Fibroblast of skin of left biceps (primary cell): ENCODE measurements around the gene AXIN1.

Experiments
- DNase-seq, 2 experiments: peaks; one replicate each; pipeline ENCODE4 v3.0.0-alpha.2; 2013; ENCODE audit warnings: low read depth in 2 of 2

The AXIN1 gene

GRCh38 chr16:283033-283805, 69.3 kb downstream of the AXIN1 start, which contains the start of gene PDIA2:
PDIA2 (plus strand) TSS chr16:283164; CDS start chr16:283170, 6 bp downstream.
- no peak for DNase-seq

GRCh38 chr16:282491-282890, 70.0 kb downstream of the AXIN1 start:
- DNase-seq, result no peak

GRCh38 chr16:281660-282255, 70.8 kb downstream of the AXIN1 start:
- DNase-seq, result no peak

GRCh38 chr16:280991-281659, 71.4 kb downstream of the AXIN1 start:
- DNase-seq, result no peak

GRCh38 chr16:280552-280951, 72.0 kb downstream of the AXIN1 start, which contains the start of gene ARHGDIG:
ARHGDIG (plus strand) TSS chr16:280591; CDS start chr16:280681, 90 bp downstream.
- no peak for DNase-seq

- no peak for DNase-seq
Measured at GRCh38 chr16:280005-280460, 72.5 kb downstream of the AXIN1 start.

- DNase-seq, result no peak
Measured at GRCh38 chr16:279531-279930, 73.0 kb downstream of the AXIN1 start.

GRCh38 chr16:278863-279366, 73.6 kb downstream of the AXIN1 start:
- no peak for DNase-seq

- DNase-seq, result no peak
Measured at GRCh38 chr16:276426-277077, 76.0 kb downstream of the AXIN1 start.

- no peak for DNase-seq
Measured at GRCh38 chr16:275786-276232, 76.7 kb downstream of the AXIN1 start, which contains the start of gene RGS11. RGS11 (minus strand) TSS chr16:275944; CDS start chr16:275911, 33 bp downstream.

- no peak for DNase-seq
Measured at GRCh38 chr16:275041-275641, 77.4 kb downstream of the AXIN1 start.

GRCh38 chr16:273547-274421, 78.7 kb downstream of the AXIN1 start:
- DNase-seq, result no peak

- DNase-seq, result no peak
Measured at GRCh38 chr16:272633-273546, 79.6 kb downstream of the AXIN1 start.

GRCh38 chr16:270381-271255, 81.9 kb downstream of the AXIN1 start:
- no peak for DNase-seq

- DNase-seq, result no peak
Measured at GRCh38 chr16:269061-269796, 83.3 kb downstream of the AXIN1 start.

- no peak for DNase-seq
Measured at GRCh38 chr16:268141-269053, 84.1 kb downstream of the AXIN1 start.
